Brain pericyte (primary cell): ENCODE measurements around the gene AFDN.

Experiments used
- DNase-seq: peaks from one replicate; pipeline ENCODE4 v3.0.0-alpha.2; 2012; ENCODE audit warnings: low read depth, low spot score

Gene AFDN

DNA sequence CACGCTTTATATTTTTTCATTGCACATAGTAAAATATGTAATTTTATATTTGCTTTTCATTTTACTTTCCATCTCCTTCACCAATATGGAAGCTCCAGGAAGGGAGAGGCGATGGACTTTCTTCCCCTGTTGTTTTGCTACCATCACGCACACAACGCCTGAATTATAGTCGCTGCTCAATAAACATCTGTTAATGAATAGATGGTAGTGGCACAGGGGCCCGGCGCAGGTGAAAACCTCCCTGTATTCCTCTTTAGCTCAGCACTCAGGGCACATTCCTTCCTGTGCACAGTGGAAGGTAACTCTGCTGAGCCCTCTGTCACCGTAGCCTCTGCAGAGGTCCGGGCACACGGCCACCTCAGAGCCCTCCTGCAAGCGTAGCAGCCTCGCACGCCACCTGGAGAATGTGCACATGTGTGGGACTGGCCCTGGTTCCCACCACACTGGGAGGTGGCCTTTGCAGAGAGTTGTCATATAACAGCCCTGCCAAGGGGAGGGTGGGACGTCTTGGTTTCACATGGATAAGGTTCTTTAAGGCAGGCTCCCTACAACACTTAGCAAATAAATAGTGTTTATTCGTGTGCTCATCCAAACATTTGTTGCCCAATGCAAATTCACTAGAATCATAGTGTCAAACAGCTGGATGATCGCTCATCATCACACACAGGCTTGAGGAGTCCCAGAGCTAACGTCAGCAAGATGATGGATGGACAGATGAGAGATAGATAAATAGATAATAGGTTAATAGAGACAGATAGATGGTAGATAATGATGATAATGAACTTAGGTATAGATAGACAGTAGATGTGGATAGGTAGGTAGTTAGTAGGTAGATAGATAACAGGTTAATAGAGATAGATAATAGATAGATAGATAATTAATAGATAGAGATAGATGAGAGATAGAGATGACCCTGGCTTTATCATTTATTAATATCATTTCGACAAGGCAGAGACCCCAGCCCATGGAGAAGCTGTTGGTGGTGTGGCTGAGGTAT, 32.3 kb upstream of the AFDN start:
- DNase-seq: no peak

DNA sequence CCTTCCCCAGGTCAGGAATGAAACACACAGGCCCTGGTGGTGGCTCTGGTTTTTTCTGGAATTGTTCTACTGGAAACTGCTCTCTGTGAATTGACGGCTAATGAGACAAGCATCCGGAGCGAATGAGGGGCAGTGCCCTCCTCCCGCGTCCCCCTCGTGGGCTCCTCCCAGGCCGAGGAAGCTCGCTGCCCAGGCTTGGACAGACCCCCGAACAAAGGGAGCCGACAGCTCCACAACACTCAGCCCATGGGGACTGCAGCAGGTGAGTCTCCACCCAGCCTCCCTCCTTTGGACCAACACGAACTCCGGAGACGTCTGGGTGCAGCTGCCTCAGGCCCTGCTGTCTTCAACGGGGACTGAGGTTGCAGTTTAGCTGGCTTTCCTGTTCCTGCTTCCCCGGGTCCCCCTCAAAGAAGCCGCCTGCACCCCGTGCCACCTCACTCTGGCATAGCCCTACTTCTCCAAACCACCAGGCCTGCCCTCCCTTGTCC, 31.3 kb upstream of the AFDN start:
- no peak for DNase-seq

DNA sequence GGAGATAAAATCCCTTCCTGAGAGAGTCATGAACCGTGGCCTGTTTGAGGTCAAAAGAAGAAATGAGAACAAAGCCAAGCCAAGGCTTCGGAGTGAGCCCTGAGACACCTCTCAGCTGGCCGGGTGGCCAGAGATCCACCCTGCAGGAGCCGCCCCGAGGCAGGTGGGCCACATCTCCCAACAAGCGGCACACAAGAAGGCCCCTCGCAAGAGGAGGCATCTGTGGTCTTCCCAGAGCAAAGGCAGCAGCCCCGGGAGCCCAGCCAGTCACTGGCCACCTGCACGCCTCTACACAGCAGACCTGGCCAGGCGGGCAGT, 30.9 kb upstream of the AFDN start:
- DNase-seq: no peak

DNA sequence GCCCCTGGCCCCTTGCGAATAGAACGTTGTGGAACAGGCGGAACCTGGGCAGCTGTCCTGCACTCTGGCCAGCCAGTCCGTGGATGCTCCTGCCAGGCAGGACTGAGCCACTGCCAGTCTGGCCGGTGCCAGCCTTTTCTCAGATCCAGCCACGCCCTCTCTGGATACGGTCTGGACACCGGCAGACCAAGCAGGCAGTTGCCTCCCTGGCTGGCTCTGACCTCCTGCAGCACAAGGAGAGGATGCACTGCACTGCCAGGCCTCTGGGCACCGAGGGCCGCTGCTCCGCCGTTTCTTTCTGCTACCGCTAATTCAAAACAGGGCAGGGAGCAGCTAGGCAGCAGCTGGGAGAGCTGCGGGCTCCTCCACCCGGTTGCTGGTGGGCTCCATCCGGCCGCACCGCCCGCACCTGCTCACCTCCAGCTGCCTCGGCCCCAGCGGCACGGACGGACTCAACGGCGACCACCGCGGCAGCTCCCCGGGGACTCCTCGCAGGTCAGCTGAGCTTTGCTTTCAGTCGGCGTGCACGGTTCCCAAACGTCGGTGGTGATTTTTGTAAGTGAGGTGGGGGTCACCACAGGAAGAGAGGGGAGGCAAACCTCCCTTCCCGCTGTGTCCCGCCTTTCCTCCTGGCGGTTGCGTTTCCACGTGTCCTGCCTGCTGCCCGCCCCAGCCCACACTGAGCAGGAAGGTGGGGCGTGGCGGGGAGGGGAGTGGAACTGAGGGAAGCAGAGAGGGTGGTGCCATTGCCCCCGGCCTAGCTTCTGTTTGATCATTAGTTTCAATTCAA, 30.3 kb upstream of the AFDN start:
- no peak for DNase-seq

DNA sequence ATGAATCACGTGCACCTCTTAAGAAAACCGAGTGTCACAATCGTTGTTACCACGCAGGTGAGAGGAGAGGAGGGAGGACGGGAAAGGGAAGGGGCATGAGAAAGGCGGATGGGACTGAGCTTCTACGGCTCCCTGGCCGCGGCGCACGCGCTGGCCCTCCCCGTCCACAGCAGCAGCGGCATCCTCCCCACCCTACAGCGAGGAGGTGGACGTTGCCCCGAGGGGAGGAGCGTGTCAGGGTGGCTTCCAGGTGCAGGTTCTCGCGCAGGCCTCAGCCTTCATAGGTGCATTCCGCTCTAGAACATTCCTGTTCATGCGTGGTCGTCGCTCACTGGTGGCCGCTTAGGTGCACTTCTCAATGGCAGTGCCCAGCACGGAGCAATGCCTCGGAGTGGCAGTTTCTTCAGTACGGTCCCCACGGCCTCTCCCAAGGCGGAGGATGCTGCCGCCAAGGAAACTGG, 29.7 kb upstream of the AFDN start:
- no peak for DNase-seq

DNA sequence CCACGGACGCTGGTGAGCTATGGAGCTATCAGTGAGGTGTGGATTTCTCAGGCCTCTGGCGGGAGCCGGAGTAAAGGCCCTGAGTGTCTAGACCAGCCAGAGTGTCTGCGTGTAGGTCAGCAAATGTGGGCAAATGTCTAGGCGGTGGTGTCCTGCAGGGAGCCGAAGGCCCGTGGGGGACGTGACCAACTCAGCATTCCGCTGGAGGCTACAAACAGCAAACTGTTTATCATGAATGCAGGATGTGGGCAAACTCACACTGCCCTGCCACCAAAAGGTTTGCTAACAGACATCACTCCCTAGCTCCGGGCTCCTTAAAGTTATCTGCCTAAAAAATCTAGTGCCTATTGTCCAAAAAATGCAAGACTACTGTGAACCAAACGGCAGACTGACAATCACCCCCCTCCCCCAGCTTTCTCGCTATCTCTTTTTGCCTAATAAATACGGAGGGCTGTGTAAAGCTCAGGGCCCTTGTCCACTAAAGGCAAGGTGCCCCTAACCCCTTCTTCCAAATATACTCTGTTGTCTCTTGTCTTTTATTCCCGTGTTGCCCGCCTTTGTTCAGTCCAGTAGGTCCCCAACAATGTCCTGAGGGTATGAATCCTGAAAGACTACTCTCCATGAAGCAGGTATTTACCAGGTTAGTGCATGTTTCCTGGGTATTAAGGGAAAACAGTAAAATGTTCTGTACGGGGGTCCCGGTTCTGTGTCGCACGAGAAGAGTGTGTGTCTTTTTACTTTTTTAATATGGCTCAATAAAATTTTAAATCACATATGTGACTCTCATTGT, 29.0 kb upstream of the AFDN start:
- DNase-seq: no peak

DNA sequence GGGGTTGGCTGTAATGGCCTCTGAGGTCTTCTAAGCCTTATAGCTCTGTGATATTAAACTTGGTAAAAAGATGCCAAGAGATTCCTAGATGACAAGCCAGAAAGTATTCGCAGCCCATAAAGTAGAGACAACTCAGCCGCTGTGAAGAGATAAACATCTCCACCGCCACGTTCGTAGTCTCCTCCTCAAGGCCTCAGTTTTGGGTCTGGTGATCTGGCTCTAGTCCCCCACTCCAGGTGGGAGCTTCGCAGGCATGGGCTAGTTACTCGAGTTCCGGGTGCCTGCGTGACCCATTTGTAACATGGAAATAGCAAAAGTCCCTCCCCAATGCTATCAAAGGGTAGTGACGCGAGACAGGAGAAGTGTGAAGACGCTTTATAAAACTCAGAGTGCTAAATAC, 28.3 kb upstream of the AFDN start:
- DNase-seq: no peak

DNA sequence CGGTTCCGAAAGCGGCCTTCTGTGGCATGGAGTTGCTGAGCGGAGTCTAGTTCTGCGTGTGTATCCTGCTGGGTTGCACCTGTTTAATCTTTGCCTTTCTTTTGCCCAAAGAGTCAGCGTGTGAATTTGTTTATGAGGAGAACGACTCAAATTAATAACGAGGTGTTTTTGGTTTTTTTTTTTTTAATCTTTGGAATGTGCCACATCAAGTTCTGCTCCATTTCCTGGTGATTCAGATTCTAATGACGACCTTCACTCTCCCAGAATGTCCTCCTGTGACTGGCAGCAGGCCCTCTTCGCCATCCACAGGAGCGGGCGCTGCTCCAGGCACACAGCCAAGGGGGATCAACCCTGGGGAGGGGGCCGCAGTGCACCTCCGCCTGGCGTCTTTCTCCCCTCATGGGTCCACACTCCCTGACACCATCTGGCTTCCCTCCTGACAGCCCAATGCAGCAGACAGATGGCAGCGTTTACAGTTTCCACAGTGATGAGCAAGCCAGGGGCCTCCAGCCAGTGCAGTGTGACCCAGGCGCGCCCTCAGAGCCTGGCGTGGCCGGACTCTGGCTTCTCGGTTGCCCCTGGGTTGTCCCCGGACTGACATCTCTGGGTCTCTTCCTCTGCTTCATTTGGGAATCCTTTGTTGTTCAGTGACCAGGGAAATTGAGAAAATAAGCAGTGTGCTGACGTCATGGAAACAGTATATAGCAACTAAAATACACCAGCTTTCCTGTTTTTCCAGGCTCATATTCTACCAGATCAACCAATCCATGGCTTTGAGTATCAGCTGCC, 27.5 kb upstream of the AFDN start:
- no peak for DNase-seq

DNA sequence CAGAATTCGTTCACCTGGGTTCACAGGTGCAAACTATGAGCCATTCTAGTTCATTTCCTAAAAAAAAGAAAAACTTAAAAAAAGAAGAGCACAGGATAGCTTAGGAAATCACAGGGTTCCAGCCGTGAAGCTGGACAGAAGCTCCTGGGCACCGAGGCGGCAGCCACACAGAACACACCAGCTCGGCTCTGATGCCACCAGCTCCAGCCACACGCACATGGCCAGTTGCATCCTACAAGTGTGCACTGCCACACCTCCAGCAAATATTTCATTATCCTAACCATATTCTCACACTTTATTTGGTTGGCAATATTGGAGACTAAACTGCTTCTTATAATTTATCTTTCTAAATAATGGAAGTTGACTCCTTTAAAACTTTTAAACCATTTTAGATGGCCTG, 26.2 kb upstream of the AFDN start:
- DNase-seq: no peak

DNA sequence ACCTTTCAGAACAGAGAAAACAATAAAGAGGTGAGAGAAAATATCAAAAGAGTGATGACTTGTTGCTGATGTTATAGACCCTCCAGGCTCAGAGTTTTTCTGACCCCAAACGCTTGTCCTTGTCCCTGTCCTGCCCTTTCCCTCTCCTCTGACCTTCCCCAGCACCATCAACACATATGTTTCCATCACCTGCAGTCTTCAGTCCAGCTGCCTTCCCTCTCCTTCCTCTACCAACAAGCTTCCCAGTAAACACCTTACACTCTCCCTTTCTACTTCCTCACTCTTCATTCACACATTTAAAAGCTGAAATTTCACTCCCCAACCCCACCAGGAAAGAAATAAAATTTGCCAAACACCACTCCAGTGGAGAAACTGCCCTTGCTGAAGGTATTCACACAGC, 25.4 kb upstream of the AFDN start:
- DNase-seq: no peak

DNA sequence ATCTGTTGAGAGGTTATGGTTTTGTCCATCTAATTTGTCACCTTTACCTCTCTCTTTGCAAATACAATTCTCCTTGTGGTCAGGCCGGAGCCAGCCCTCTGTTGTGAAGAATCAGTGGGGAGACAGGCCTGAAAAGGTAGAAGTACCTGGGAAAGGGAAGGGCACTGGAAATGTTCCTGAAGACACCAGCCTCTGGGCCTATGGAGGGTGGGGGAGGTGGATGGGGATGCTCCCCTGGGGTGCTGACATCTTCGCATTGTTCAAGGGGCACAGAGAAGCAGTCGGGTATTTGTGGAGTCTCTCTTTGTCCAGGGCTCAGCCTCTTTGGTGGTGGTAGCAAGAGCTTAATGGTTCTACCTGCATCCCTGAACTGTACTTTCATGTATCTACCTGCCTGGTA, 24.4 kb upstream of the AFDN start:
- DNase-seq: no peak

DNA sequence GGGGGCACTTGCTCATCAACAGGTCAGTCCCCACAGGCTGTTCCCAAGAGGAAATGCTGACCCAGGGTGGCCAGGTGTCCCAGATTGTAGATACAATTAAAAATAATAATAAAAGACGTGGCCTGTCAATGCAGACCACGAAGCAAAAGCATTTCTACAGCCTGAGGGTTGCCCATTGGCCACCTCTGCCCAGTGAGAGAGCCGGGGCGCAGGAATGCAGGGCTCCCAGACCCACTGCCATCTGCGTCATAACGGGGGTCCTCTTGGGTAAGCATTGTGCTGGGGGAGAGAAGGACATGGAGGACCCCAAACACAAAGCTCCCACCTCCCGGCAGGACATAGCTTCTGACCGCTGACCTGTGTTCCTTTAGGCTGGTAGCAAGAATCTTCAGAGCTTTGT, 22.9 kb upstream of the AFDN start:
- no peak for DNase-seq

DNA sequence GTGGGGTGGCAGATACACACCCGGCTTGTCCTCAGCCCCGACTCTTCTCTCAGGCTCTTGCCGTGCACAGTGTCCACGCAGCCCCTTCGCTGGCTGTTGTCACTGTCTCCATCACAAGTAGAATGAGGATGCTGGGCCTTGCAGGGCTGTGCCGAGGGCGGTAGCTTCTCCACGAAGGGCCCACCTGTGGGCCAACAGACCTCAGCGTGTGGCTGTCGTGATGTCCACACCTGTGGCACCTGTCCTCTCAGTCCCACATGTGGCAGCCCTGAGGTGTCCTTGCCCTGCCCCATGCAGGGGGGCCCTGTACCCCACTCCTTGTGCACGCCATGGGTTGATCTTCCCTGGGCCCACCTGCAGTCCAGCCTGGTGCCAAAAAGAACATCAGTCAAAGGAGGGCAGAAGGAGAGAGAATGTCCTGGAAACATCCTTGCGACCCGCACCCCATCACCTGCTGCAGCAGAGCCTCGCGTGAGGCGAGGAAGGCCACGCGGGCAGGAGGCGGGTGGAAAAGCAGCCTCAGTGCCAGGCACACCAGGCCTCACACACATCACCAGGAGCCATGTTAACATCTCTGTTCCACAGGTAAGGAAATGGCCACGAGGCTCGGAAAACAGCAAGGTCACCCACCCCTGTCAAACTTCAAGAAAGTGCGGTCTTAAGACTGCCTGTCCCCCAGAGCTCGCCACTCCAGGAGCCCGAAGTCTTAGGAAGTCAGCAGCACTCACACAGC, 22.3 kb upstream of the AFDN start:
- DNase-seq: no peak

DNA sequence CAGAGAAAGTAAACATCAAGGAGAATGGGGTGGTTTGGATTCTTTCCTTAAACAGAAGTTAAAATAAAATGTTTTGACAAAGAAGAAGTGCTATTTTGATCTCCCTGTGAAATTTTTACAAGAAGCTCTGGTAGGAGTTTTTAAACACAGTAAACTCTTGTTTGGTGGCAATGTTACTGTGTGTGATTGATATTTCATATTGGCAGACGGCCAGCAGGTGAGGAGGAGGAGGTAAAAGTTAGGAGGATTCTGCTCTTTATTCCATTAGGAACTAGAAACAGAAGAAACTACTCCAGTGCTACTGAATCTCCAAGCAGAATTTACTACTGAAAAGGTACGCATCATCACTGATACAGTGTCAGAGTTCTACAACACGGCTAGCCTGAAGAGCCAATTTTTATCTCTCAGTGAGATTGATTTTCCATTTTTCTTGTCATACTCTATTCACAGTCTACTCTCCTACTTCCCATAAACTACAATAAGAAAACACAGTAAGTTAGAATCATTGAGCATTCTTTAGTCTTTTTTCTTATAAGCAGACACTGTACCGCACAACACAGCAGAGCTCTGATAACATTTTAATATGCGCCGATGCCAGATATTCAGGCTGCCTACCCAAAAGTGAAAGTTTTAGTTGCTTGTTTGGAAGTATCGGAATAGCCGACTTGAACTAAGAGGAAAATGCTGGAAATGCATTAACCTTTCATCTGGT, 21.2 kb upstream of the AFDN start:
- no peak for DNase-seq

DNA sequence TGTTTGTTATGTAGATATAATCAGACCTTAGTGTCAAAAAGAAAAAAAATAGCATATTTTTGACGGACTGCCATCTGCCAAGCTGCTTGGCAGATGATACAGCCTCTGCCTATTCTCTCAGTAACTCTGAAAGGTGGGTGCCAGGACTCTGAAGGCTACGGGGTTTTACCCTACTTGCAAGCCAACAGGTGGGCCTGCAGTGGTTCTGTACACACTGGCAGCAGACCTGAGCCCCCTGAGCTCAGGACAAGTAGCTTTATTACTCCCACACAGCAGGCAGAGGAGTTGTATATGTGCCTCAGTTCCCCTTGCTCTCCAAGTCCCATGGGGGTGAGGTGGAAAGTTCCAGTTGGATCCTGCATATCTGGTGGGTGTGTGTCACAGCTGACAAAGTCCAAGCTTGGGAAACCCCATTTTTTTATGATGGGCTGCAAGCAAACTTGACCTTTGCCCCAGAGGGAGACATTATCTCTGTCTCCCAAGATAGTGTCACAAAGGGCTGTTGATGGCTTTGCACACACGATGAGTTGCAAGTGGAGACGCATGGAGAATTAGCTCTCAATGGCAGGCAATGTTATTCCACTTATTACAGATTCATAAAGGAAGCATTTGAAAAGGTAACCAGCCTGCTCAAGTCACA, 20.5 kb upstream of the AFDN start:
- no peak for DNase-seq

DNA sequence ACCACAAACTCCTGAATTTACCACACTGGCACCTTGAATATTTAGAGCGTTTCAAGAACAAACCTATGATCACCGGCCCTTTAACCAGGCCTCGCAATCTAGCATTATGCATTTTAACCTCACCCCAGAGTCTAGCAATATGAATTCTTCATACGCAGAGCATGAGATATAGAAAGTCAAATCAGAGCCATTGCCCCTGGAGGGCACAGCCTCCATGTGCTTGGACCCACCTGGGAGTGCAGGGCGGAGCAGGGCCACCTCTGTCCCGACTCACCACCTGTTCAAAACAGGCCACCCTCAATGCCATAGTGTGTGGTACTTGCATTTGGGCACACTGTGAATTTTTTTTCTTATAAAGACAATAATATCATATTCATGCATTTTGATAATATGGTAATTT, 19.5 kb upstream of the AFDN start:
- no peak for DNase-seq

DNA sequence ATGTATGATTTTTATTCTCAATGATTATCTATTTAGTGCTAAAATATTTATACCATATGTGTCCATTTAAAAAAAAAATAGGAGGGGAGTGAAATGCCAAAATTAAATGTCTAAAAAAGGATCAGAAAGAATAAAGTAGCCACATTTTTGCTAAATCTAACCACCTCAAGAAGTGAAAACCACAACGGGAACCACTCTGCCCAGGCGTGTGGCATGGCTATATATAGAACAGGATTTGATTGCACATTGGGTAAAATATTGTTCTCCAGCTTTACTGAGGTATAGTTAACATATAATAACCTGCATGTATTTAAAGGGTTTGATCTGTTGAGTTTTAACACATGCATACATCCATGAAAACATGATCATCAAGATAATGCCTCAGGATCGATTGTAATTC, 19.0 kb upstream of the AFDN start:
- DNase-seq: no peak

DNA sequence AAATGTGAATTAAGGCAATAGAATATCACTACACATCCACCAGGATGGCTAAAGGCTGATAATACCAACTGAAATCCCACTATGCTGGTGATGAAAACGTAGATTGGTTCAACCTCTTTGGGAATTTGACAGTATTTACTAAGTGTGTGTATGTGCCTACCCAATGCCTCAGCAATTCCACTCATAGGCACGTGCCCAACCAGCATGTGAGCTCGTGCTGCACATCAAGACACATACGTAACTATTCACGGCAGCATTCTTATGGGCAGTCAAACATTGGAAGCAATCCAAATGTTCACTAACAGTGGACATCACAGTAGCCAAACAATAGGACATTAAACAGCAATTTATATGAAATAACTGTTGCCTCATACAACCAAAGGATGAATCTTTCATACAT, 15.7 kb upstream of the AFDN start:
- DNase-seq: no peak

DNA sequence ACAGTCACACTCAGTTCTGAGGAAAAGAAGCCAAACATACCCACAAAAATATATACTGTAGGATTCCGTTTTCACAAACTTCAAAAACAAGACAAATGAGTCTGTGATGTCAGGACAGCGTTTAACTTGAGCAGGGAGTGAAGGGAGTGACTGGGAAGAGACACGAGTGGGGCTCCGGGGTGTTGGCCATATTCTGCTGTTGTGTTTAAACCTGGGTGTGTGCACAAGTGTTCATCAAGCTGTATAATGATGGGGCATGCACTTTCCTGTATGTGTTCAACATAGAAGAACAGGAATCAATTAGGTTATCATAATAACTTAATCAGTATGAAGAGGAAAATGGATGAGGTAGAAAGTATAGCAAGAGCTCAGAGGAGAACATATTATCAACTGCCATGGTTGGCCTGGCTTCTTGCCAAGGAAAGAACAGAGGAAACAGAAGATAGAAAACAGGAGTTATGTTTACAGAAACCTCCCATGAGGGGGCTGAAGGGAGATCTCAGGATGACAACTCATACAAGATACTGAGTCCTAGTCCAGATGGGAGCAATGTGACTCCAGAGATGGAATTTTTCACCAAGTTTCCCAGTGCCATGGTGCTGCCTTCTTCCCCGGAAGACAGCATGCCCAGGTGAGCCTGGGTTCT, 15.1 kb upstream of the AFDN start:
- DNase-seq: no peak
